Loucy (cell line): ENCODE results near the gene LYPD5.

Experiments used
- H2AFZ ChIP-seq: fragments of 200-600 bp; sonication (generic); 2 replicates; pipeline ENCODE4 v1.6.0; 2016; ENCODE audit warnings: antibody characterized with exemption, mild to moderate bottlenecking, low read length, moderate library complexity
- H3F3A ChIP-seq: fragments of 200-600 bp; 2 replicates; pipeline ENCODE4 v1.6.0; 2016; ENCODE audit warnings: antibody characterized with exemption, low read depth, mild to moderate bottlenecking
- H3K27me3 ChIP-seq: fragments of 200-600 bp; sonication (generic); 2 replicates; pipeline ENCODE4 v1.6.1; 2014; ENCODE audit warnings: low read length, mild to moderate bottlenecking; ENCODE audit not compliant: insufficient read depth, poor library complexity, severe bottlenecking
- H3K36me3 ChIP-seq: fragments of 200-600 bp; sonication (generic); 2 replicates; pipeline ENCODE4 v1.6.1; 2016; ENCODE audit warnings: low read length; ENCODE audit not compliant: insufficient read depth
- H3K4me1 ChIP-seq: fragments of 200-600 bp; sonication (generic); 2 replicates; pipeline ENCODE4 v1.5.1; 2014; ENCODE audit warnings: low read length, mild to moderate bottlenecking; ENCODE audit not compliant: insufficient read depth, poor library complexity, severe bottlenecking
- H3K4me2 ChIP-seq: fragments of 200-600 bp; sonication (generic); 2 replicates; pipeline ENCODE4 v1.6.0; 2014; ENCODE audit warnings: antibody characterized with exemption, low read length, low read depth, mild to moderate bottlenecking; ENCODE audit not compliant: poor library complexity, severe bottlenecking
- H3K4me3 ChIP-seq: fragments of 200-600 bp; sonication (generic); 2 replicates; pipeline ENCODE4 v1.5.1; 2014; ENCODE audit warnings: low read length, mild to moderate bottlenecking, mixed read lengths; ENCODE audit not compliant: poor library complexity, severe bottlenecking
- H3K79me2 ChIP-seq: fragments of 200-600 bp; sonication (generic); 2 replicates; pipeline ENCODE4 v1.6.1; 2014; ENCODE audit warnings: low read length; ENCODE audit not compliant: insufficient read depth
- H3K9ac ChIP-seq: fragments of 200-600 bp; sonication (generic); 2 replicates; pipeline ENCODE4 v1.6.0; 2014; ENCODE audit warnings: mild to moderate bottlenecking, low read depth, low read length, moderate library complexity; ENCODE audit not compliant: poor library complexity, severe bottlenecking
- H3K9me2 ChIP-seq: fragments of 200-600 bp; sonication (generic); replicated peaks from 2 replicates; pipeline ENCODE4 v1.6.1; 2016; ENCODE audit warnings: low read depth, low read length, mixed read lengths
- H3K9me3 ChIP-seq: fragments of 200-600 bp; sonication (generic); 2 replicates; pipeline ENCODE4 v1.6.1; 2014; ENCODE audit warnings: mild to moderate bottlenecking, antibody characterized with exemption, low read length, low read depth; ENCODE audit not compliant: insufficient read depth
- H4K20me1 ChIP-seq: fragments of 200-600 bp; sonication (generic); 2 replicates; pipeline ENCODE4 v1.6.0; 2014; ENCODE audit warnings: antibody characterized with exemption, low read length, mild to moderate bottlenecking; ENCODE audit not compliant: insufficient read depth, poor library complexity, severe bottlenecking
- CTCF ChIP-seq: fragments of 200-600 bp; sonication (generic); conservative IDR thresholded peaks from 2 replicates; pipeline ENCODE4 v1.5.1; 2014; ENCODE audit warnings: mild to moderate bottlenecking, antibody characterized with exemption, low read length
- EZH2phosphoT487 ChIP-seq: fragments of 200-600 bp; IDR thresholded peaks from 2 replicates; pipeline ENCODE4 v1.6.1; 2018; ENCODE audit warnings: antibody characterized with exemption, mild to moderate bottlenecking, moderate library complexity, borderline replicate concordance

Gene LYPD5

GRCh38 chr19:43814663-43815352 lies 12.6 kb upstream of the LYPD5 start:
- Histone ChIP-seq H3K9me3 (no peaks in the 10 kb centered on the region), H3F3A (no peaks in the 10 kb centered on the region), H3K27me3 (no peaks in the 10 kb centered on the region), H3K79me2 (no peaks in the 10 kb centered on the region), H3K4me3 (no peak overlapping the region), H3K4me2 (no peak overlapping the region), H3K4me1 (no peaks in the 10 kb centered on the region), H3K36me3 (no peaks in the 10 kb centered on the region), H3K9ac (no peak overlapping the region), H4K20me1 (no peaks in the 10 kb centered on the region), H3K9me2 (no peaks in the 10 kb centered on the region), H2AFZ (no peak overlapping the region)
- no peak for TF ChIP-seq EZH2phosphoT487
- TF ChIP-seq CTCF: no peak

- Histone ChIP-seq H3K4me3 (no peak overlapping the region), H3K79me2 (no peaks in the 10 kb centered on the region), H3K9me3 (no peaks in the 10 kb centered on the region), H2AFZ (no peak overlapping the region), H3F3A (no peaks in the 10 kb centered on the region), H3K36me3 (no peaks in the 10 kb centered on the region), H3K9me2 (no peaks in the 10 kb centered on the region), H3K9ac (no peak overlapping the region), H3K4me1 (no peaks in the 10 kb centered on the region), H3K4me2 (no peak overlapping the region), H4K20me1 (no peaks in the 10 kb centered on the region), H3K27me3 (no peaks in the 10 kb centered on the region)
- TF ChIP-seq EZH2phosphoT487: no peak
These were observed 10.4 kb upstream of the LYPD5 start for GRCh38 chr19:43812688-43813087.

GRCh38 chr19:43812259-43812658 lies 10.0 kb upstream of the LYPD5 start:
- Histone ChIP-seq H3K9me2 (no peaks in the 10 kb centered on the region), H3K9ac (no peak overlapping the region), H3K9me3 (no peaks in the 10 kb centered on the region), H3K27me3 (no peaks in the 10 kb centered on the region), H3K4me3 (no peak overlapping the region), H2AFZ (no peak overlapping the region), H3F3A (no peaks in the 10 kb centered on the region), H4K20me1 (no peaks in the 10 kb centered on the region), H3K4me1 (no peaks in the 10 kb centered on the region), H3K4me2 (no peak overlapping the region), H3K79me2 (no peaks in the 10 kb centered on the region), H3K36me3 (no peaks in the 10 kb centered on the region)
- TF ChIP-seq EZH2phosphoT487 (no peak), CTCF (no peak)

- Histone ChIP-seq H3K36me3 (no peaks in the 10 kb centered on the region), H3K9me2 (no peaks in the 10 kb centered on the region), H3K4me2 (no peak overlapping the region), H3K4me3 (no peak overlapping the region), H3K27me3 (no peaks in the 10 kb centered on the region), H4K20me1 (no peaks in the 10 kb centered on the region), H3K79me2 (no peaks in the 10 kb centered on the region), H3K4me1 (no peaks in the 10 kb centered on the region), H3K9me3 (no peaks in the 10 kb centered on the region), H3K9ac (no peak overlapping the region), H2AFZ (no peak overlapping the region), H3F3A (no peaks in the 10 kb centered on the region)
- TF ChIP-seq CTCF (no peak), EZH2phosphoT487 (no peak)
These were observed 9.6 kb upstream of the LYPD5 start for GRCh38 chr19:43811837-43812236.
